Transverse colon (tissue), 3 donors: ENCODE results near the gene WSCD1.

Source experiments
- CTCF ChIP-seq, 5 experiments: fragments of 200-600 bp in 3 of 5; fragments of 450-650 bp in 2 of 5; sonication (generic) in 3 of 5; IDR thresholded peaks; 1 replicate in 2 of 5; 2 replicates in 3 of 5; pipeline ENCODE4 v1.5.1; 2016 to 2017; ENCODE audit warnings: antibody characterized with exemption in 5 of 5, inconsistent platforms in 3 of 5, mild to moderate bottlenecking in 2 of 5, moderate library complexity in 1 of 5
- EP300 ChIP-seq: sonication (generic); formaldehyde crosslinking; IDR thresholded peaks from one replicate; pipeline ENCODE4 v1.6.1; 2017; ENCODE audit warnings: antibody characterized with exemption, low read depth
- POLR2A ChIP-seq: fragments of 450-650 bp; IDR thresholded peaks from one replicate; pipeline ENCODE4 v1.6.1; 2016; ENCODE audit warnings: antibody characterized with exemption, mild to moderate bottlenecking, moderate library complexity

- TF ChIP-seq CTCF (IDR thresholded peaks at IDR 0.05) (no peak), POLR2A (no peak), EP300 (no peak)
These were observed 15.8 kb upstream of the WSCD1 start for GRCh38 chr17:6054372-6054771.
